ENCODE data around the gene STAT4. TPM values are rescaled to one million over a fixed set of nuclear protein-coding genes. Genes with fewer than 3 reads are reported as not detected.

Gene STAT4
- total RNA-seq, 1 donor: 0.54 TPM

DNA sequence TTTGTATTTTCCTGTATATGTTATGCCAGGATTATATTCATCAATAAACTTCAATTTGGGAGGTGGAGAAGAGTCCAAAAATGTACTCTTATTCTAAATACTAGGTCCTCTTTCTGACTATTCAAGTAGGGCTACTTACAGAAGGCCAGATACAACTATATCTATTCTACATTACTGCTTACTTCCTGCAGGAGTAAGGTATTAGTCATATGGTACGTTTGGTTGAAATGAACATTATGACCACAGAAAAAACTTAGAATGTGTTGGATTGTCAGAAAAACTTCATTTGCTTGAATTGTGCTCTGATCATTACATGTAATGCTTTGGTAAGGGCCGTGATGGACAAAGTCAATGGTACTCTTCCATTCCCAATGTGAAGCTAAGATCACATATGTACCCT is 35.0 kb downstream of the STAT4 start:
- no peak overlapping the region for H3K4me3 ChIP-seq (ENCODE audit: low read depth, low read length)
- no peak for TF ChIP-seq CTCF (IDR thresholded peaks at IDR 0.05; ENCODE audit: insufficient read depth, low read length)
- no peak for DNase-seq (ENCODE audit: low read depth)

GRCh38 chr2:191115391-191115790 is 35.4 kb downstream of the STAT4 start:
- no peak overlapping the region for H3K4me3 ChIP-seq (ENCODE audit: low read depth, low read length)
- no peak for TF ChIP-seq CTCF (IDR thresholded peaks at IDR 0.05; ENCODE audit: insufficient read depth, low read length)
- DNase-seq (ENCODE audit: low read depth): no peak

- no peak for TF ChIP-seq CTCF (IDR thresholded peaks at IDR 0.05; ENCODE audit: insufficient read depth, low read length)
- DNase-seq (ENCODE audit: low read depth): peak; percentile 10
- no peak overlapping the region for H3K4me3 ChIP-seq (ENCODE audit: low read depth, low read length)
These were observed 36.3 kb downstream of the STAT4 start for GRCh38 chr2:191114403-191114886.

DNA sequence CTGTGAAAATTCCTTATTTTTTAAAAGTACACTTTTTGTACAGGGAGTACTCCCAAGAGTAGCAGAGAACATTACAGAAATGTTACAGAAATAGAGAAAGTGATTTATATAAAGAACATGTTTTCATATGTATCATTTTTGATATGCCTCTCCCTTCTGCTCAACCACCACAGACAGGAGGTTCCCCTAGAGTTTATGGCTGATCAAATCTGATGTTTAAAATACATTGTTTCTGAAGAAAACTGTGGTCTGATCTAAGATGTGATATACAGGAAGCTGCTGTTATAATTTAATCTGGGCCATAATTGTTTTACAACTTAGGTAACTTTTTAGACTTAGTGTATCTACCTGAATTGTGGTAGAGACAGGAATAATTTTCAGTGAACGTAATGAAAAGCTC is 37.0 kb downstream of the STAT4 start:
- no peak for DNase-seq (ENCODE audit: low read depth)
- no peak for TF ChIP-seq CTCF (IDR thresholded peaks at IDR 0.05; ENCODE audit: insufficient read depth, low read length)
- no peak overlapping the region for H3K4me3 ChIP-seq (ENCODE audit: low read depth, low read length)

GRCh38 chr2:191112448-191112901 is 38.3 kb downstream of the STAT4 start:
- no peak for TF ChIP-seq CTCF (IDR thresholded peaks at IDR 0.05; ENCODE audit: insufficient read depth, low read length)
- DNase-seq (ENCODE audit: low read depth): no peak

GRCh38 chr2:191109888-191110287 is 40.9 kb downstream of the STAT4 start:
- H3K4me3 ChIP-seq (ENCODE audit: low read depth, low read length): no peak overlapping the region
- no peak for TF ChIP-seq CTCF (IDR thresholded peaks at IDR 0.05; ENCODE audit: insufficient read depth, low read length)
- no peak for DNase-seq (ENCODE audit: low read depth)

More at GRCh38 chr2:191112448-191112901, 38.3 kb downstream of the STAT4 start:
- no peak overlapping the region for H3K4me3 ChIP-seq (ENCODE audit: low read depth, low read length)

- no peak overlapping the region for H3K4me3 ChIP-seq (ENCODE audit: low read depth, low read length)
- no peak for DNase-seq (ENCODE audit: low read depth)
- no peak for TF ChIP-seq CTCF (IDR thresholded peaks at IDR 0.05; ENCODE audit: insufficient read depth, low read length)
These were observed 42.5 kb downstream of the STAT4 start for GRCh38 chr2:191108331-191108730.

Measured in fibroblast of the aortic adventitia (primary cell).